ENCODE results near the gene CTH. TPM values are rescaled to one million over a fixed set of nuclear protein-coding genes. Genes with fewer than 3 reads are reported as not detected.

CTH gene
- total RNA-seq, 1 experiment from 2014 or later = 14.7 TPM

DNA sequence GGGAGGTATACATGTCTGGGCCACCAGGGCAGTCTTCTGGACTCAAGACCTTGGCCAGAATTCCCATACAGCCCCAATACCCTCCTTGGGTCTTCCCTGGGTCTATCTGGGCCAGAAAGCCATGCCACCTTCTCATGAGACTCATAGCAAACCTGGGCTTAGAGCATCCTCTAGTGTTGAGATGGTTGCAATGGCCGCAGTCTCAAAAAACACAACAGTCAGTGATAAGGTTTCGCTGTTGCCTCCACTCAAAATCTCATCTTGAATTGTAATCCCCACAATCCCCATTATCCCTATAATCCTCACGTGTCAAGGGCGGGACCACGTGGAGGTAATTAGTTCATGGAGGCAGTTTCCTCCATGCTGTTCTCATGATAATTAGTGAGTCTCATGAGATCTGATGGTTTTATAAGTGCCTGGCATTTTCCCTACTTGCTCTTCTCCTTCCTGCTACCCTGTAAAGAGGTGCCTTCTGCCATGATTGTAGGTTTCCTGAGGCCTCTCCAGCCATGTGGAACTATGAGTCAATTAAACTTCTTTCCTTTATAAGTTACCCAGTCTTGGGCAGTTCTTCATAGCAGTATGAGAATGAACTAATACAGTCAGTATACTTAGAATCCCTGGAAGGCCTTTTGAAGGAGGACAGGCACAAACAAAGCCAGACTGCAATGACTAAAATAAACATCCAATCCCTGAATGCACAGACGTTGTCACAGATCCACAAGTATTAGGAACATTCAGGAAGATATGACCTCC, 77.0 kb downstream of the CTH start:
- POLR2A ChIA-PET = no interaction called here
- no TSS peak for BruUV-seq (replicated peaks)
- Histone ChIP-seq H3K79me2 (ENCODE audit: insufficient read depth, low read length) (no peaks in the 10 kb centered on the region), H2AFZ (ENCODE audit: low read depth, low read length, poor library complexity, severe bottlenecking) (no peak overlapping the region), H4K20me1 (ENCODE audit: insufficient read depth) (no peaks in the 10 kb centered on the region), H3K9ac (ENCODE audit: low read length) (no peak overlapping the region), H3K4me3 (replicated peaks in 1 of 2; ENCODE audit: low read depth in 1 of 2, low read length in 2 of 2) (no peak overlapping the region), H3K27ac (ENCODE audit: low read depth, low read length) (no peak overlapping the region), H3K9me3 (ENCODE audit: control insufficient read depth in 1 of 2, insufficient read depth in 1 of 2, low read depth in 1 of 2, low read length in 2 of 2) (no peaks in the 10 kb centered on the region), H3K27me3 (ENCODE audit: insufficient read depth, low read length) (no peaks in the 10 kb centered on the region), H3K36me3 (ENCODE audit: control insufficient read depth in 1 of 2, insufficient read depth in 2 of 2, low read length in 2 of 2) (no peaks in the 10 kb centered on the region), H3K4me2 (ENCODE audit: low read length) (no peak overlapping the region), H3K4me1 (ENCODE audit: control insufficient read depth in 1 of 2, insufficient read depth in 2 of 2, low read length in 2 of 2) (peaks cover 0 to 7% of the 10 kb centered on the region in 2 experiments; a peak in 1 of 4 replicates), H3K9me2 (ENCODE audit: insufficient read depth) (no peaks in the 10 kb centered on the region)
- DNase-seq (ENCODE audit: low read depth, low spot score) (peak; percentile 46), ATAC-seq (peak; percentile 93)
- CTCF ChIA-PET = interaction anchor here (1.5 kb wide), 1 partner anchor 750 kb away, joined by 4 read pairs; no protein-coding TSS in a partner anchor
- intact Hi-C loops (cut with micrococcal nuclease) = loop anchor here (1.0 kb wide), 1 partner anchor 355 kb away; no protein-coding TSS in a partner anchor
- RAD21 ChIA-PET (ENCODE audit: low non-redundant PET in 1 of 2, low total read pairs in 2 of 2, uncharacterized antibody in 2 of 2, unreplicated experiment in 2 of 2) = no interaction called here
- no peak for TF ChIP-seq TCF7L2 (IDR thresholded peaks at IDR 0.05; ENCODE audit: borderline replicate concordance, extremely low read depth, insufficient read depth, insufficient read length)
- TF ChIP-seq YY1 (IDR thresholded peaks at IDR 0.05; ENCODE audit: extremely low read depth, insufficient replicate concordance, low read depth, low read length) = peak; percentile 62
- TF ChIP-seq, protein P1, sequence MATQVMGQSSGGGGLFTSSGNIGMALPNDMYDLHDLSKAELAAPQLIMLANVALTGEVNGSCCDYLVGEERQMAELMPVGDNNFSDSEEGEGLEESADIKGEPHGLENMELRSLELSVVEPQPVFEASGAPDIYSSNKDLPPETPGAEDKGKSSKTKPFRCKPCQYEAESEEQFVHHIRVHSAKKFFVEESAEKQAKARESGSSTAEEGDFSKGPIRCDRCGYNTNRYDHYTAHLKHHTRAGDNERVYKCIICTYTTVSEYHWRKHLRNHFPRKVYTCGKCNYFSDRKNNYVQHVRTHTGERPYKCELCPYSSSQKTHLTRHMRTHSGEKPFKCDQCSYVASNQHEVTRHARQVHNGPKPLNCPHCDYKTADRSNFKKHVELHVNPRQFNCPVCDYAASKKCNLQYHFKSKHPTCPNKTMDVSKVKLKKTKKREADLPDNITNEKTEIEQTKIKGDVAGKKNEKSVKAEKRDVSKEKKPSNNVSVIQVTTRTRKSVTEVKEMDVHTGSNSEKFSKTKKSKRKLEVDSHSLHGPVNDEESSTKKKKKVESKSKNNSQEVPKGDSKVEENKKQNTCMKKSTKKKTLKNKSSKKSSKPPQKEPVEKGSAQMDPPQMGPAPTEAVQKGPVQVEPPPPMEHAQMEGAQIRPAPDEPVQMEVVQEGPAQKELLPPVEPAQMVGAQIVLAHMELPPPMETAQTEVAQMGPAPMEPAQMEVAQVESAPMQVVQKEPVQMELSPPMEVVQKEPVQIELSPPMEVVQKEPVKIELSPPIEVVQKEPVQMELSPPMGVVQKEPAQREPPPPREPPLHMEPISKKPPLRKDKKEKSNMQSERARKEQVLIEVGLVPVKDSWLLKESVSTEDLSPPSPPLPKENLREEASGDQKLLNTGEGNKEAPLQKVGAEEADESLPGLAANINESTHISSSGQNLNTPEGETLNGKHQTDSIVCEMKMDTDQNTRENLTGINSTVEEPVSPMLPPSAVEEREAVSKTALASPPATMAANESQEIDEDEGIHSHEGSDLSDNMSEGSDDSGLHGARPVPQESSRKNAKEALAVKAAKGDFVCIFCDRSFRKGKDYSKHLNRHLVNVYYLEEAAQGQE (IDR thresholded peaks at IDR 0.05; ENCODE audit: low read depth) = no peak
- TF ChIP-seq ELF1 (IDR thresholded peaks at IDR 0.05; ENCODE audit: borderline replicate concordance, low read depth) = no peak
- no peak for TF ChIP-seq EZH2 (IDR thresholded peaks at IDR 0.05)
- TF ChIP-seq SP1 (IDR thresholded peaks at IDR 0.05; ENCODE audit: low read depth) = no peak
- TF ChIP-seq FOSL1 (IDR thresholded peaks at IDR 0.05; ENCODE audit: low read depth) = no peak
- TF ChIP-seq EGR1 (IDR thresholded peaks at IDR 0.05; ENCODE audit: low read depth) = no peak
- no peak for TF ChIP-seq ZFX (IDR thresholded peaks at IDR 0.05)
- TF ChIP-seq RAD21 (IDR thresholded peaks at IDR 0.05; ENCODE audit: low read depth) = peak; percentile 93
- TF ChIP-seq, protein P2, sequence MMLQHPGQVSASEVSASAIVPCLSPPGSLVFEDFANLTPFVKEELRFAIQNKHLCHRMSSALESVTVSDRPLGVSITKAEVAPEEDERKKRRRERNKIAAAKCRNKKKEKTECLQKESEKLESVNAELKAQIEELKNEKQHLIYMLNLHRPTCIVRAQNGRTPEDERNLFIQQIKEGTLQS (IDR thresholded peaks at IDR 0.05) = no peak
- no peak for TF ChIP-seq SRF (IDR thresholded peaks at IDR 0.05; ENCODE audit: low read depth)
- no peak for TF ChIP-seq ZNF274 (IDR thresholded peaks at IDR 0.05; ENCODE audit: low read depth, low read length)
- TF ChIP-seq CBX3 (IDR thresholded peaks at IDR 0.05; ENCODE audit: low read depth) = no peak
- TF ChIP-seq POLR2A (IDR thresholded peaks at IDR 0.05; ENCODE audit: borderline replicate concordance, extremely low read depth, insufficient read depth, insufficient read length) = no peak
- no peak for TF ChIP-seq JUND (IDR thresholded peaks at IDR 0.05)
- no peak for TF ChIP-seq POLR2AphosphoS5 (IDR thresholded peaks at IDR 0.05; ENCODE audit: low read depth, low read length)
- no peak for TF ChIP-seq CEBPB (IDR thresholded peaks at IDR 0.05; ENCODE audit: low read depth)
- TF ChIP-seq SIN3A (IDR thresholded peaks at IDR 0.05; ENCODE audit: low read depth) = no peak
- TF ChIP-seq, protein P3, sequence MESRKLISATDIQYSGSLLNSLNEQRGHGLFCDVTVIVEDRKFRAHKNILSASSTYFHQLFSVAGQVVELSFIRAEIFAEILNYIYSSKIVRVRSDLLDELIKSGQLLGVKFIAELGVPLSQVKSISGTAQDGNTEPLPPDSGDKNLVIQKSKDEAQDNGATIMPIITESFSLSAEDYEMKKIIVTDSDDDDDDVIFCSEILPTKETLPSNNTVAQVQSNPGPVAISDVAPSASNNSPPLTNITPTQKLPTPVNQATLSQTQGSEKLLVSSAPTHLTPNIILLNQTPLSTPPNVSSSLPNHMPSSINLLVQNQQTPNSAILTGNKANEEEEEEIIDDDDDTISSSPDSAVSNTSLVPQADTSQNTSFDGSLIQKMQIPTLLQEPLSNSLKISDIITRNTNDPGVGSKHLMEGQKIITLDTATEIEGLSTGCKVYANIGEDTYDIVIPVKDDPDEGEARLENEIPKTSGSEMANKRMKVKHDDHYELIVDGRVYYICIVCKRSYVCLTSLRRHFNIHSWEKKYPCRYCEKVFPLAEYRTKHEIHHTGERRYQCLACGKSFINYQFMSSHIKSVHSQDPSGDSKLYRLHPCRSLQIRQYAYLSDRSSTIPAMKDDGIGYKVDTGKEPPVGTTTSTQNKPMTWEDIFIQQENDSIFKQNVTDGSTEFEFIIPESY (IDR thresholded peaks at IDR 0.05; ENCODE audit: extremely low read depth, insufficient replicate concordance, low read length) = no peak
- TF ChIP-seq, protein P4, sequence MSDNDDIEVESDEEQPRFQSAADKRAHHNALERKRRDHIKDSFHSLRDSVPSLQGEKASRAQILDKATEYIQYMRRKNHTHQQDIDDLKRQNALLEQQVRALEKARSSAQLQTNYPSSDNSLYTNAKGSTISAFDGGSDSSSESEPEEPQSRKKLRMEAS (IDR thresholded peaks at IDR 0.05) = no peak
